Measurements from ENCODE around the gene CRHR1.
"Not testable (repeated sequence)": the region's sequence is repeated elsewhere in the genome, so short reads cannot be mapped to it uniquely, and the experiment has no call there.

CRHR1 gene

GRCh38 chr17:45784293-45784740, at the start of gene CRHR1:
TSS of gene CRHR1 (plus strand) at chr17:45784320. CDS start at chr17:45784545, 225 bp downstream.
- in situ Hi-C loops (cut with HindIII; ENCODE audit: low sequenced_read_pairs): no loop called here

GRCh38 chr17:45734598-45734997, 49.5 kb upstream of the CRHR1 start:
- in situ Hi-C loops (cut with HindIII; ENCODE audit: low sequenced_read_pairs): no loop called here

DNA sequence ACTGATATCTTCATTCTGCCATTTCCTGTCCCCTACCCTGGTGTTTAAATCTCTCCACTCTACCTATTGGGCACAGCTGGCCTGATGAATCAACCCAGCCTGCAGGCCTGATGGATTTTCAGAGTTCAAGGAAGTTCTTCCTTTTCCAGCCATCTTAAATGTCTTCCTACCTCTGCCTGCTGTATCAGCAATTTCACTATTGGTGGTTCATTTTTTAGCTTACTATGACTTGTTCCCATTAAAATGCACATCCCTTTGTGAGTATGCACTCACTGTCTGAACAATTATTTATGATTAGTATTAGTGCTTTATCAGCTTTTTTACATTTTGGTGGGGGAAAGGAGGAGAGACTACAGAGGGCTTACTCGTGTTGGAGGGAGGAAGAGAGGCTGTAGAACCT, 48.6 kb upstream of the CRHR1 start:
- in situ Hi-C loops (cut with HindIII; ENCODE audit: low sequenced_read_pairs): no loop called here

- in situ Hi-C loops (cut with HindIII; ENCODE audit: low sequenced_read_pairs): no loop called here
Observed at GRCh38 chr17:45739786-45740185, 44.3 kb upstream of the CRHR1 start.

- in situ Hi-C loops (cut with HindIII; ENCODE audit: low sequenced_read_pairs): no loop called here
Observed at GRCh38 chr17:45740553-45741330, 43.4 kb upstream of the CRHR1 start.

- in situ Hi-C loops (cut with HindIII; ENCODE audit: low sequenced_read_pairs): no loop called here
Observed at GRCh38 chr17:45742251-45742650, 41.9 kb upstream of the CRHR1 start.

GRCh38 chr17:45743626-45744326, 40.3 kb upstream of the CRHR1 start:
- in situ Hi-C loops (cut with HindIII; ENCODE audit: low sequenced_read_pairs): no loop called here

GRCh38 chr17:45744826-45745225, 39.3 kb upstream of the CRHR1 start:
- in situ Hi-C loops (cut with HindIII; ENCODE audit: low sequenced_read_pairs): not testable (repeated sequence)

- in situ Hi-C loops (cut with HindIII; ENCODE audit: low sequenced_read_pairs): no loop called here
Observed at GRCh38 chr17:45745601-45746494, 38.3 kb upstream of the CRHR1 start.

- in situ Hi-C loops (cut with HindIII; ENCODE audit: low sequenced_read_pairs): no loop called here
Observed at GRCh38 chr17:45747911-45748310, 36.2 kb upstream of the CRHR1 start.

- in situ Hi-C loops (cut with HindIII; ENCODE audit: low sequenced_read_pairs): no loop called here
Observed at GRCh38 chr17:45748731-45749310, 35.3 kb upstream of the CRHR1 start.

DNA sequence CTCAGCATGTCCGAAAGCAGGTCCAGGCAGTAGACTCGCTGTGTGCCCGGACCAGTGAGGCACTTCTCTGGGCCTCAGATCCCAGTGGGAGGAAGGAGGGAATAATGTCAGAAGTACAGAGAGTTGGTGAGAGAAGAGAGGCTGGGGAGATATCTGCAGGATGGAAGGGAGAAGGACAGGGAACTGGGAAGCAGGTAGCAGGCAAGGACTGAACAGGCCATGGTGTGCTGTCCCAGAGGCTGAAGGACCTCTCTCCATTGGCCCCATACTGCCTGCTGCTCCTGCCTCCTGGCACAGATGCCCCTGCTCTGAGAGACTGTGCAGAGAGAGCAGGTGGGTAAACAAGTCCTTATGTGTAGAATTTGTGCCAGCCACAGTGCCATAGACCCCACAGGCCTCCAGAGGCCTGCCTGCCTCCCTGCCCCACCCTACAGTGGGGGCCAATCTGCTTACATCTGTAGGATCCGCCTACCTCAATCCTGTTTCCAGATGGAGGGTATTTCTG, 34.2 kb upstream of the CRHR1 start:
- in situ Hi-C loops (cut with HindIII; ENCODE audit: low sequenced_read_pairs): no loop called here

DNA sequence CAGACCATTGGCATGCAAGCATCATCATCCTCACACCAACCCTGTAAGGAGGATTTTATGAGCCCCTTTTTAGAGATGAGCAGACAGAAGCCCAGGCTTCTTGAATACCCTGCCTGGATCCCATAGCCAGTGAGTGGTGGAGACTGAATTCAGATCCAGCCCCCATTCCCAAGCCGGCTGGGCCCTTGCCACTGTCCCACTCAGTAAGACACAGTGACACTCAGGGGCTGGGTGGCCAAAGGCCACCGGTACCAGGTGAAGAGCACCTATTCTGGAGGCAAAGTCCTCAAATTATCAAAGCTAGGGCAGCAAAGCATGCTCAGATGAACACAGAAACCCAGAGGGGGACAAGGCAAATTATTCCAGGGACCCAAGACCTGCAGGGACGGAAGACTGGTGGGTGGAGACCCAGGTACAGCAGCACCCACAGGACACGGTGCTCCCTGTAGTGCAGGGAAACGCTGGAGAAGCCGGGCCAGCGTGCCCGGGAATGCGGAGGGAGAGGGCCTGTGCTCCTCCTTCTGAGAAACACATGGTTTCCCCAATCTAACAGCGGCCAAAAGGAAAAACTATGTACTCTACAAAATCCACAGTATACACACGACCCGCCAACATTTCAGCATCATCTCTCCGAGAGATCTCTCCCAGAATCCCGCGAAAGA, 33.2 kb upstream of the CRHR1 start:
- in situ Hi-C loops (cut with HindIII; ENCODE audit: low sequenced_read_pairs): no loop called here

DNA sequence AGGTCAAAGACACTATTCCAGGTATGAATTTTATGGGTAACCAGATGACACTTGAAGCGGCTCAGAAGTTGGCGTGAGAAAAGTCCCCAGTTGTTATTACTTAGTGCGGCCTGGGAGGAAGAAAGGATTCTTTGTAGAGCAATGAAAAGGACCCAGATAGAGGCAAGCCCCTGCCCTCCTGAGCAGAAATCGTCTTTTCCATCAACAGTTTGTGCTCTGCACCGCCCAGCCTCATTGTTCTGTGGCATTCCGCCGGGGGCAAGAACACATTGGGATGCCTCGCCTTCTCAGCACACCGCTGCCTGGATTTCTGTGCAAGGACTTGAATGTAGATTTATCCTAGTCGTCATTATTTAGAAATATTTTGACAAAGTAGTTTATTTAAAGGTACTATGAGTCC, 32.7 kb upstream of the CRHR1 start:
- in situ Hi-C loops (cut with HindIII; ENCODE audit: low sequenced_read_pairs): no loop called here

GRCh38 chr17:45752246-45752645, 31.9 kb upstream of the CRHR1 start:
- in situ Hi-C loops (cut with HindIII; ENCODE audit: low sequenced_read_pairs): no loop called here

- in situ Hi-C loops (cut with HindIII; ENCODE audit: low sequenced_read_pairs): no loop called here
Observed at GRCh38 chr17:45753645-45754225, 30.4 kb upstream of the CRHR1 start.

DNA sequence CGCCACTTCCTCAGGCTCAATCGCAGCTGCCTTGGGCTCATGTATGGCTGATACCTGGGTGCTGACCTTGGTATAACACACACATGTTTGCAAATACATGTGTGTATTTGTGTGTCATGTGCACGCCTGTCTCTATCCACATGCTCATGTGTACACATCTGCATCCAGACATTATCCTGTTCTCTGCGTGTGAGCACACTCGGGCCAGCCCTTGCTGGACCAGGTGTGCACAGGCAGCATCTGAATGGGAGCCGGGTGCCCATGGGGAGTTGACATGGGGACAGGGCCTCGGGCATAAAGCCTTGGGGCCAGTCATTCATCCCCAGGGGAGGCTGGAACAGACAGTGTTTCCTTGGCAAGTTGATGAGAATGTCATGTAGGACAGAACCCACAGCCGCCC, 29.1 kb upstream of the CRHR1 start:
- in situ Hi-C loops (cut with HindIII; ENCODE audit: low sequenced_read_pairs): no loop called here

DNA sequence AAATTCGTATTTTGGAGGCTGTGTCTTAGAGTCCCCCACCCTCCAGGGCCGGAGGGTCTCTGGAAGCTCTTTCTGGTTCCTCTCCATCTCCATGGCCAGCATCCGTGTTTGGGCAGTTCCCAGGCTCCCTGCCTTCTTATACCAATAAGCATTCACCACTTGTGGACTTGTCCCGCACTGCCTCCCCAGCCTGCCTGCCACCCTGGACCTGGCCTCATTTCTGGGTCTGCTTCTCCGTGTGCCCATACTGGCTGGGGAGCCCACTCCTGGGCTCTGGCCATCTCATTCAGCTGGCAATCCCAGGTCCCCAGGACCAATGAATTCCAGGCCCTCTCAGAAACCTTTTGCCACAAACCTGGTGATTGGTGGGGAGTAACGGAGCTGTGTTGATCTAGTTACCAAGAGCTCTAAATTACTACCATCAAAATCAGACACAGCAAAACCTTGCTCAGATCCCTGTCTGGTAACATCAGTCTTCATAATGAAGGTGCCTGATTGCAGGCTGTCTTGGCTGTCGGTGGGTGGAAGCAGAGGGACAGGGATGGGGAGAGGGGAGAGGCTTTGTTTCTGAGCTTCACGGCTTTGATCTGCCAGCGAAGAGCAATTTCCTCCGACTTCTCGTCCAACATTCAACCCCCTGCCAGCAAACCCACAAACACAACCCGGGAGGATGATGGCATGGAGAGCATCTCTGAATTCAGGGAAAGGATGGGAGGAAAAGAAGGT, 27.7 kb upstream of the CRHR1 start:
- in situ Hi-C loops (cut with HindIII; ENCODE audit: low sequenced_read_pairs): no loop called here

Data from endothelial cell of hepatic sinusoid (primary cell).